Loucy (cell line): Measurements from ENCODE around the gene SORD.

Experiments used
- CTCF ChIP-seq: fragments of 200-600 bp; sonication (generic); conservative IDR thresholded peaks from 2 replicates; pipeline ENCODE4 v1.5.1; 2014; ENCODE audit warnings: mild to moderate bottlenecking, antibody characterized with exemption, low read length
- EZH2phosphoT487 ChIP-seq: fragments of 200-600 bp; IDR thresholded peaks from 2 replicates; pipeline ENCODE4 v1.6.1; 2018; ENCODE audit warnings: antibody characterized with exemption, mild to moderate bottlenecking, moderate library complexity, borderline replicate concordance

- TF ChIP-seq CTCF (no peak), EZH2phosphoT487 (no peak)
Observed at GRCh38 chr15:45095661-45096060, 72.7 kb downstream of the SORD start.
